Smooth muscle cell (in vitro differentiated cells): ENCODE data around the gene ZRANB1. TPM values are rescaled to one million over a fixed set of nuclear protein-coding genes. Genes with fewer than 3 reads are reported as not detected.

ENCODE experiments used
- DNase-seq: peaks from one replicate; lab custom pipeline; 2025; ENCODE audit not compliant: unreplicated experiment; lab: John Stamatoyannopoulos, UW
- H2AFZ ChIP-seq: fragments of 200-600 bp; sonication (generic); 2 replicates; pipeline ENCODE4 v1.6.0; 2016; ENCODE audit warnings: antibody characterized with exemption, low read depth, mild to moderate bottlenecking
- H3F3A ChIP-seq: fragments of 200-600 bp; sonication (generic); 2 replicates; pipeline ENCODE4 v1.6.0; 2017; ENCODE audit warnings: antibody characterized with exemption, low read depth
- H3K27ac ChIP-seq: fragments of 200-600 bp; sonication (generic); 2 replicates; pipeline ENCODE4 v1.5.1; 2016; ENCODE audit warnings: low read depth, mild to moderate bottlenecking
- H3K27me3 ChIP-seq: fragments of 200-600 bp; sonication (generic); 2 replicates; pipeline ENCODE4 v1.6.1; 2016; ENCODE audit warnings: low read depth, mild to moderate bottlenecking
- H3K36me3 ChIP-seq: fragments of 200-600 bp; sonication (generic); 2 replicates; pipeline ENCODE4 v1.5.1; 2016; ENCODE audit warnings: low read depth
- H3K4me1 ChIP-seq: fragments of 200-600 bp; sonication (generic); 2 replicates; pipeline ENCODE4 v1.5.1; 2016; ENCODE audit warnings: low read depth
- H3K4me2 ChIP-seq: fragments of 200-600 bp; sonication (generic); 2 replicates; pipeline ENCODE4 v1.6.0; 2016; ENCODE audit warnings: mild to moderate bottlenecking
- H3K4me3 ChIP-seq: fragments of 200-600 bp; sonication (generic); 2 replicates; pipeline ENCODE4 v1.5.1; 2016; ENCODE audit warnings: mild to moderate bottlenecking
- H3K79me2 ChIP-seq: fragments of 200-600 bp; sonication (generic); 2 replicates; pipeline ENCODE4 v1.6.0; 2016; ENCODE audit warnings: low read depth, mild to moderate bottlenecking
- H3K9ac ChIP-seq: fragments of 200-600 bp; sonication (generic); 2 replicates; pipeline ENCODE4 v1.6.0; 2016; ENCODE audit warnings: low read depth
- H3K9me3 ChIP-seq: fragments of 200-600 bp; sonication (generic); replicated peaks from 2 replicates; pipeline ENCODE4 v1.5.1; 2016; ENCODE audit warnings: low read depth
- H4K20me1 ChIP-seq: fragments of 200-600 bp; sonication (generic); 2 replicates; pipeline ENCODE4 v1.6.0; 2016; ENCODE audit warnings: low read depth
- WGBS: methylation state at CpG from one replicate; pipeline ENCODE4 v1.1.7; 2016; ENCODE audit warnings: low lambda C conversion rate; 5-methylcytosine and 5-hydroxymethylcytosine counted together
- polyA plus RNA-seq: library from polyadenylated mRNA; unstranded; fragments of >200 nt; fragmentation: Nextera tagmentation; extraction: Ambion mirVana; gene quantifications from 2 replicates; pipeline ENCODE4 v1.2.1, GENCODE V29; 2016
- total RNA-seq: library from RNA; depleted of rRNA; stranded (reverse); fragments of >200 nt; gene quantifications from 2 replicates; pipeline ENCODE4 v1.2.3, GENCODE V29; 2014
- TF ChIP-seq, protein P1 (sequence below): fragments of 200-600 bp; sonication (generic); IDR thresholded peaks from 2 replicates; pipeline ENCODE4 v1.5.1; 2017; ENCODE audit warnings: borderline replicate concordance, mild to moderate bottlenecking, antibody characterized with exemption; ENCODE audit not compliant: insufficient read depth, poor library complexity, severe bottlenecking

Gene ZRANB1
- total and polyA plus RNA-seq, 2 experiments from 2014 or later = 7.5 to 24.1 TPM

DNA sequence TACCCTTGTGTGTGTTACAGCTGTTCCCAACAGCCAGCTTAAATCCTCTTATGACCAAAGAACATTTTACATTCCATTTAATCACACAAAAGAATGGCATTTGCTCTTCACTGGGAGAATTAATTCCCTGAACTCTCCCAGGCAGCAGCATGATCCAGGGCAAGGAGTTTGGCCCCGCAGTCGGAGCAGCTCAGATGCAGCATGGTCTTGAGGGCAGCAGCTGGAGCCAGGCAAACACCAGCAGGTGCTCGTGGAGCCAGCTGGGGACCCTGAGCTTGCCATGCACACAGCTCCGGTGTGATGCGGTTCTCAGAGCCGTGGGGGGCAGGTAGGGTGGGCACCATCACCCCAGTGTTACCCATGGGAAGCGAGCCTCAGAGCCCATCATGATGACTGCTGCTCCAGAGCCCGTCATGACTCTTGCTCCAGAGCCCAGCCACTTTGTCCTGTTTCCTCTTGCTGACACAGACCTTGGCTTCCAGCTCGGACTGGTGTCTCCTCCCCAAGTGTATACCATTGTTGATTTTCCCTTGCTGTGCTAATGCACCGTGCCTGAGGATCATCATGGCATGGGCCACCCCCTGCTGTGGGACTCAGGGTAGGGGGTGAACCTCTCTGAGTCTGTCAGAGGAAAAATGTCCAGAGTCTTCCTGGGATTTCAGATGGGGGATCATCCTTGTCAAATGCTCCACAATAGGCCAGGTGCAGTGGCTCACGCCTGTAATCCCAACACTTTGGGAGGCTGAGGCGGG is 75.8 kb downstream of the ZRANB1 start:
- no peak overlapping the region for H3K4me3 ChIP-seq
- TF ChIP-seq, protein P1, sequence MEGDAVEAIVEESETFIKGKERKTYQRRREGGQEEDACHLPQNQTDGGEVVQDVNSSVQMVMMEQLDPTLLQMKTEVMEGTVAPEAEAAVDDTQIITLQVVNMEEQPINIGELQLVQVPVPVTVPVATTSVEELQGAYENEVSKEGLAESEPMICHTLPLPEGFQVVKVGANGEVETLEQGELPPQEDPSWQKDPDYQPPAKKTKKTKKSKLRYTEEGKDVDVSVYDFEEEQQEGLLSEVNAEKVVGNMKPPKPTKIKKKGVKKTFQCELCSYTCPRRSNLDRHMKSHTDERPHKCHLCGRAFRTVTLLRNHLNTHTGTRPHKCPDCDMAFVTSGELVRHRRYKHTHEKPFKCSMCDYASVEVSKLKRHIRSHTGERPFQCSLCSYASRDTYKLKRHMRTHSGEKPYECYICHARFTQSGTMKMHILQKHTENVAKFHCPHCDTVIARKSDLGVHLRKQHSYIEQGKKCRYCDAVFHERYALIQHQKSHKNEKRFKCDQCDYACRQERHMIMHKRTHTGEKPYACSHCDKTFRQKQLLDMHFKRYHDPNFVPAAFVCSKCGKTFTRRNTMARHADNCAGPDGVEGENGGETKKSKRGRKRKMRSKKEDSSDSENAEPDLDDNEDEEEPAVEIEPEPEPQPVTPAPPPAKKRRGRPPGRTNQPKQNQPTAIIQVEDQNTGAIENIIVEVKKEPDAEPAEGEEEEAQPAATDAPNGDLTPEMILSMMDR = no peak
- peaks cover 100% of the 10 kb centered on the region for H4K20me1 ChIP-seq
- H3K36me3 ChIP-seq = no peaks in the 10 kb centered on the region
- no peaks in the 10 kb centered on the region for H3K4me1 ChIP-seq
- no peak overlapping the region for H2AFZ ChIP-seq
- H3K9me3 ChIP-seq = no peaks in the 10 kb centered on the region
- H3K9ac ChIP-seq = no peak overlapping the region
- DNase-seq = no peak
- WGBS = 95% methylated on average over 12 of the region's 12 CpGs
- peaks cover 74% of the 10 kb centered on the region for H3K79me2 ChIP-seq
- no peak overlapping the region for H3K4me2 ChIP-seq
- H3K27me3 ChIP-seq = no peaks in the 10 kb centered on the region
- H3K27ac ChIP-seq = no peak overlapping the region
- H3F3A ChIP-seq = no peaks in the 10 kb centered on the region

DNA sequence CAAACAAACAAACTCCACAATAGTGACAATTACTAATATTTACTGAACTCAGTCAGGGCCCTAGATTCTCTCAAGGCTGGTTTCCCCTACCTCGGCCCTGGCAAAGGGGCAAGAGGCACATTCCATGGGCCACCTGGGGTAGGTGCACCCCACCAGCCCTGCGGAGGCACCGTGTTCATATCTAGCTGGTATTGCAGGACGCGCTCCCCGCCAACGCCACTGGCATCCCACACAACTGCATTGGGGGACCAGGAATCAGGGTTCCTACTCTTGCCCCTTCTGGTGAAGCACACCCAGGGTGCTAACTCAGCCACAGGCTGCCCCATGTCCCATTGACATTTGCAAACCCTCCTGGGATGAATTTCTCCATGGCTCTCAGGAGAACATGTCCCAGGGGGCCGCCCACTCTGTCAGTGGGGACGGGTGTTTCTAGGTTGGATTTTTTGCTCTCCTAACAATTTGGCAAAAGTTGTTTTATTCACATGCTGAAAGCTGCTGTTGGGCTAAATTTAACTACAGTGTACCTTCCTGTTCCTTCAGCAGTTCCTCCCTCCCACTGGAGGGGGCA is 76.7 kb downstream of the ZRANB1 start:
- TF ChIP-seq, protein P1 = no peak
- no peaks in the 10 kb centered on the region for H3K27me3 ChIP-seq
- peaks cover 100% of the 10 kb centered on the region for H4K20me1 ChIP-seq
- no peaks in the 10 kb centered on the region for H3F3A ChIP-seq
- no peaks in the 10 kb centered on the region for H3K36me3 ChIP-seq
- no peak overlapping the region for H3K4me2 ChIP-seq
- no peaks in the 10 kb centered on the region for H3K9me3 ChIP-seq
- H2AFZ ChIP-seq = no peak overlapping the region
- H3K9ac ChIP-seq = no peak overlapping the region
- H3K4me1 ChIP-seq = no peaks in the 10 kb centered on the region
- no peak overlapping the region for H3K4me3 ChIP-seq
- H3K27ac ChIP-seq = no peak overlapping the region
- DNase-seq = no peak
- H3K79me2 ChIP-seq = peaks cover 83% of the 10 kb centered on the region
- WGBS = 98% methylated on average over 9 of the region's 9 CpGs

DNA sequence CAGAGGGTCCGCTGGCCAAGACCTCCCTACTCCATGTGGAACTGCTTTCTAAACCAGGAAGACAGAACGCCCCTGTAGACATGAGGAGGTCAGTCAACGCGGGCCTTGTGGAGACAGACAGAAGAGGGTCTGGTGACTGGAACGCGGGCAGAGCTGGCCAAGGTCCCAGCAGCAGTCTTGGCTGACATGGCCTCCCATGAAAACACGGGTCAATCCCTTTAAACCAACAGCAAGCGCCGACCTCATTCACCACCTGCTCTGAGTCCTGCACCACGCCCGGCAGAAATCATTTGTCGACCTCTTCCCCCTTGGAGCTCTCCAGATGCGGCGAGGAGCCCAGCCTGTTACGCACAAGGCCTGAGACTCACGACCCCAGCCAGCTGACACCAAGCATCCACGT is 78.5 kb downstream of the ZRANB1 start:
- Histone ChIP-seq H3K9me3 (no peaks in the 10 kb centered on the region), H3K36me3 (no peaks in the 10 kb centered on the region), H3K4me3 (no peak overlapping the region), H3K9ac (no peak overlapping the region), H2AFZ (no peak overlapping the region), H4K20me1 (peaks cover 100% of the 10 kb centered on the region), H3K79me2 (peaks cover 86% of the 10 kb centered on the region), H3K4me1 (no peaks in the 10 kb centered on the region), H3K27ac (no peak overlapping the region), H3K27me3 (no peaks in the 10 kb centered on the region), H3F3A (no peaks in the 10 kb centered on the region), H3K4me2 (no peak overlapping the region)
- TF ChIP-seq, protein P1 = no peak
- no peak for DNase-seq
- 98% methylated on average over 17 of the region's 17 CpGs for WGBS
